Jurkat, Clone E6-1 (cell line): Measurements from ENCODE around the gene CDC42SE2. TPM values are rescaled to one million over a fixed set of nuclear protein-coding genes. Genes with fewer than 3 reads are reported as not detected.

Experiments used
- DNase-seq: peaks from one replicate; pipeline ENCODE4 v3.0.0-alpha.2; 2011; ENCODE audit warnings: low read depth, low spot score
- H3K4me3 ChIP-seq: 2 replicates; pipeline ENCODE4 v1.5.1; 2011; ENCODE audit warnings: mild to moderate bottlenecking, low read length, control low read depth, moderate library complexity
- polyA plus RNA-seq: library from polyadenylated mRNA; unstranded; fragments of >200 nt; gene quantifications from one replicate; pipeline ENCODE4 v1.2.1, GENCODE V29; 2012; ENCODE audit warnings: missing spikeins; ENCODE audit not compliant: insufficient read length, insufficient read depth

Gene CDC42SE2, protein sequence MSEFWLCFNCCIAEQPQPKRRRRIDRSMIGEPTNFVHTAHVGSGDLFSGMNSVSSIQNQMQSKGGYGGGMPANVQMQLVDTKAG
- 28.7 TPM for polyA plus RNA-seq

GRCh38 chr5:131263648-131264450, at the start of gene CDC42SE2:
Gene CDC42SE2, plus strand, starts transcription at chr5:131264053. Its CDS starts 95,441 bp downstream, at chr5:131359494.
- peak; percentile 81 for DNase-seq
- peak within 1 kb of the TSS; percentile 87 for H3K4me3 ChIP-seq

- H3K4me3 ChIP-seq: no peak overlapping the region
- no peak for DNase-seq
Observed at GRCh38 chr5:131214609-131215227, 49.1 kb upstream of the CDC42SE2 start.

DNA sequence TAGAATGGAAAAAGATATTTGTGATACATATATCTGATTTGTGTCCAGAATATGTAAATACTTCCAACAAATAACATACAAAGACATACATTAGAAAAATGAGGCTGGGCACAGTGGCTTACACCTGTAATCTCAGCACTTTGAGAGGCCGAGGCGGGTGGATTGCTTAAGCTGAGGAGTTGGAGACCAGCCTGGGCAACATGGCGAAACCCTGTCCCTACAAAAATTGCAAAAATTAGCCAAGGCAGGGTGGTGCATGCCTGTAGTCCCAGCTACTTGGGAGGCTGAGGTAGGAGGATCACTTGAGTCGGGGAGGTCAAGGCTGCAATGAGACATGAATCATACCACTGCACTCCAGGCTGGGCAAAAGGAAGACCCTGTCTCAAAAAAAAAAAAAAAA, 46.1 kb upstream of the CDC42SE2 start:
- DNase-seq: no peak
- no peak overlapping the region for H3K4me3 ChIP-seq

DNA sequence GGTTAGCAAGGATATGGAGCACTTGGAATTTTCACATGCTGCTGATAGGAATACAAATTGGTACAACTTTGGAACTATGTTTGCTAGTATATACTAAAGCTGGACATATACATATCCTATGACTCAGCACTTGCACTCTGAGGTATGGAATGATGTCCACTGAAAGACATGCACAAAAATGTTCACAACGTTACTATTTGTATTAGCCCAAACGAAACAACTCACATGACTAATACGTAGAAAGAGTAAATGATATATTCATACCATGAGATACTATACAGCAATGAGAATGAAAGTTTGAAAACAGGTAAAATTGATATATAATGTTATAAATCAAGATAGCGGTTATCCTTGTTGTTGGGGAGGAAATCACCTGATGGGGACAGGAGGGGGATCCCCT, 45.5 kb upstream of the CDC42SE2 start:
- no peak for DNase-seq
- H3K4me3 ChIP-seq: no peak overlapping the region

DNA sequence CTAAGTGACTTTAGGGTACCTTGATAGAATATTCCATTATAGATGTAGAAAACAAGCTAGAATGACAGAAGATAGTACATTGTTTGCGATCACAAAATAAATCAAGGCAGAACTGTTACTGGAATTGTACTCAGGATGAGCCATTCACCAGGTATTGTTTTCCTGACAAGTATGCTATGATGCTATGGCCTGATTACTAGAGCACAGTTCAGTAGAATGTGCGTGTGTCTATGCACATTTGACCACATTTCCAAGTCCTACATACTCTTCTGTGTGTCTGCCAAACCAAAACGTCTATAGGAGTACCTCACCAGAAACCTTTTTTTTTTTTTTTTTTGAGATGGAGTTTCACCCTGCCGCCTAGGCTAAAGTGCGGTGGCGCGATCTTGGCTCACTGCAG, 43.3 kb upstream of the CDC42SE2 start:
- DNase-seq: no peak
- H3K4me3 ChIP-seq: no peak overlapping the region

GRCh38 chr5:131221008-131221703, 42.7 kb upstream of the CDC42SE2 start:
- no peak overlapping the region for H3K4me3 ChIP-seq
- no peak for DNase-seq

DNA sequence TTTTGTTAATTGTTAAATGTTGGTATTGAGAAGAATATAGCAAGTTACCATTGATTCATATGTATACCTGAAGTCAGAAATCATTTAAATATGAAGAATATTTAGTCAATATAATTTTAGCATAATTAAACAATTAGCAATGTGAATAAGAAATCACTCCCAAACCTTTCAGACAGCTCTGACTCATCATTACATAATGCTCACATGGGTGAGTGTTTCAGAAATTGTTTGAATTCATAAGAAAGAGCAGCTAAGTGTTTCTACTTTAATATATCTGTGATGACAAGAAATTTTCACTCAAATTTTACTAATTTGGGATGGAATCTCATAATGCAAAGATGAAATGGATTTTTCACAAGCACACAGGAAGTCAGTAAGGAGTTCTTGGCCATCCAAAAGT, 42.0 kb upstream of the CDC42SE2 start:
- no peak for DNase-seq
- no peak overlapping the region for H3K4me3 ChIP-seq

DNA sequence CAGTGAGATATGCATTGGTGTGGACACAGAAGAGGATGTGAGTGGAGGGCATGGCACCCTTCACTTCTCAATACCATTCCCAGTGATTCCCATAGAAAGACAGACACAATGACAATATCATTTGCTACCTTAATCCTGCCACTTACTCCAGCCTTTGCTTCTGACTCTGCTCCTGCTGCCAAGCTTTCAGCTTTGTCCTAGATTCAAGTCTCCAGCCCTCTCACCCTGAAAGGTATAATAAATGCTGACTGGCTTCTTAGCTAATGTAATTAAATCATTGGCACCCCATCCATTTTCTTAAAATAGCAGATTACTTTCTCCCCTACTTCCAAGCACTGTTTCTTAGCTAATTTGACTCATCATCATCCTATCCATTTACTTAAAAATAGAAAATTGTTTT, 41.1 kb upstream of the CDC42SE2 start:
- DNase-seq: no peak
- H3K4me3 ChIP-seq: no peak overlapping the region

GRCh38 chr5:131223751-131224386, 40.0 kb upstream of the CDC42SE2 start:
- no peak for DNase-seq
- no peak overlapping the region for H3K4me3 ChIP-seq

DNA sequence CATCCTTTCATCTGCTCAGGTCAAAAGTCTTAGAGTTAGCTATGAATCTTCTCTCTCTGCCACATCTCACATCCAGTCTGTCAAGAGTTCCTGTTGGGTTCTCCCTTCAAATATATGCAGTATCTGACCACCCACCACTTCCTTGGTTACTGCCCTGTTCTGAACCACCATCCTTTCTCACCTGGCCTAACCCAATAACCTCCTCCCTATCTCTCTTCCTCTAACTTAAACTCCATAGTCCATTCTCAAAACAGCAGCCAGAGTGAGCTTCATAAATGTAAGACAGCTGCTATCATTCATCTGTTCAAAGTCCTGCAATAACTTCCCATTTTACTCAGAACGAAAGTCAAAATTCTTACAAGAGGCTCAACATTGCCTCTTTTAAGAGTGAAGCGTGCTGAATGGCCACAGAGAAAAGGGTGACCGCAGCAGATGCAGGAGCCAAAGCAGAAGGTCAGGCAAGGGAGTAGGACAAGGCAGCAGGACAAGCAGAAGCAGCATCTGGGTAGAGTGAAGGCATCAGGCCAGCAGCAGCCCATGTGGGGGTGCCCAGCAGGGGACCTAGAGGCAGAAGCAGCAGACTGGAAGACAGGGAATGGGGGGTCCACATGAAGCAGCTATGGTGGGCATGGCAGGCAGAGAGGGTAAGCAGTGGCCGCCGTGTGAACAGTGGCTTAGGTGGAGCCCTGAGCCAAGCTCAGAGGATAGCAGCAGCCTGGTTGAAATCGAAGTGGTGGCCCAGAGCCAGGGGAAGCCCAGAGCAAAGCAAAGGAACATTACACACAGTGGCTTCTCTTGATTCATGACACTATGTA, 39.3 kb upstream of the CDC42SE2 start:
- peak; percentile 71 for DNase-seq
- H3K4me3 ChIP-seq: no peak overlapping the region

- H3K4me3 ChIP-seq: no peak overlapping the region
- DNase-seq: no peak
Observed at GRCh38 chr5:131225282-131225974, 38.4 kb upstream of the CDC42SE2 start.

GRCh38 chr5:131226899-131227298, 37.0 kb upstream of the CDC42SE2 start:
- DNase-seq: no peak
- no peak overlapping the region for H3K4me3 ChIP-seq

- H3K4me3 ChIP-seq: no peak overlapping the region
- no peak for DNase-seq
Observed at GRCh38 chr5:131228646-131229045, 35.2 kb upstream of the CDC42SE2 start.

GRCh38 chr5:131229623-131230022, 34.2 kb upstream of the CDC42SE2 start:
- no peak overlapping the region for H3K4me3 ChIP-seq
- DNase-seq: no peak

GRCh38 chr5:131230406-131230805, 33.4 kb upstream of the CDC42SE2 start:
- no peak for DNase-seq

GRCh38 chr5:131239686-131240085, 24.2 kb upstream of the CDC42SE2 start:
- no peak for DNase-seq
- no peak overlapping the region for H3K4me3 ChIP-seq

More at GRCh38 chr5:131230406-131230805, 33.4 kb upstream of the CDC42SE2 start:
- H3K4me3 ChIP-seq: no peak overlapping the region

GRCh38 chr5:131242728-131243255, 21.1 kb upstream of the CDC42SE2 start:
- H3K4me3 ChIP-seq: no peak overlapping the region
- no peak for DNase-seq

DNA sequence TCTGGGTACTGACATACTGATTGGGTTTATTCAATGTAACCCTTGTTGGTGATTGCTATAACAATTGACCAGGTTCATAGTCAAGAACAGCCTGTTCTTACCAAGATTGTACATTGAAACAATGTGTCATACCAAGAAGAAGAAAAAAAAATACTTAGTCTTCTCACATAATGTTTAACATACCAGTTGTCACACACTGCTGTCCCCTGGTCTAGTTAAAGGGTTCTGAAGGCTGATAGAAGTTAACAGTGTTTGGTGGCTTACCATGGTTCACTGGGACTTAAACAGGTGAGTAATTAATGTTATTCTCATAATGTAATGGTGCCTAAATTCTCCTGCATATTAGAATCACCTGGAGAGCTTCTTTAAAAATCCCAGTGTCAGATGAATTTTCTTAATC, 18.5 kb upstream of the CDC42SE2 start:
- H3K4me3 ChIP-seq: no peak overlapping the region
- no peak for DNase-seq
